HepG2 (cell line): ENCODE results near the gene C2CD2. TPM values are rescaled to one million over a fixed set of nuclear protein-coding genes. Genes with fewer than 3 reads are reported as not detected.

Source experiments
- AHR ChIP-seq: IDR thresholded peaks from 2 replicates; pipeline ENCODE4 v1.6.1; 2018; ENCODE audit warnings: missing genetic modification reagents, missing compliant biosample characterization
- ATF3 ChIP-seq: sonication (generic); formaldehyde crosslinking; IDR thresholded peaks from 2 replicates; pipeline ENCODE4 v1.4.0; 2020; ENCODE audit warnings: missing genetic modification reagents
- BCLAF1 ChIP-seq: fragments of 450-650 bp; IDR thresholded peaks from 2 replicates; pipeline ENCODE4 v1.6.1; 2017; ENCODE audit warnings: mild to moderate bottlenecking
- CSRNP1 ChIP-seq: sonication (generic); formaldehyde crosslinking; IDR thresholded peaks from 2 replicates; pipeline ENCODE4 v1.8.1; 2023; ENCODE audit warnings: mild to moderate bottlenecking, missing genetic modification reagents
- DNMT3B ChIP-seq: conservative IDR thresholded peaks from 2 replicates; pipeline ENCODE4 v1.6.1; 2016; ENCODE audit warnings: missing biosample characterization, control low read depth
- FOSL2 ChIP-seq: sonication (generic); formaldehyde crosslinking; IDR thresholded peaks from 2 replicates; pipeline ENCODE4 v1.4.0; 2020; ENCODE audit warnings: missing genetic modification reagents
- GATAD2A ChIP-seq: IDR thresholded peaks from 2 replicates; pipeline ENCODE4 v1.6.1; 2016
- HNF4A ChIP-seq: sonication (generic); formaldehyde crosslinking; IDR thresholded peaks from 2 replicates; pipeline ENCODE4 v1.4.0; 2020; ENCODE audit warnings: missing genetic modification reagents
- JDP2 ChIP-seq: sonication (generic); formaldehyde crosslinking; IDR thresholded peaks from 2 replicates; pipeline ENCODE4 v1.8.1; 2022; ENCODE audit warnings: missing genetic modification reagents, borderline replicate concordance
- PBX3 ChIP-seq: sonication (generic); formaldehyde crosslinking; IDR thresholded peaks from 2 replicates; pipeline ENCODE4 v1.8.1; 2023; ENCODE audit warnings: missing genetic modification reagents, inconsistent platforms, borderline replicate concordance
- PRDM15 ChIP-seq: sonication (generic); formaldehyde crosslinking; IDR thresholded peaks from 2 replicates; pipeline ENCODE4 v1.4.0; 2020; ENCODE audit warnings: missing genetic modification reagents
- SOX13 ChIP-seq, 3 experiments: fragments of 450-650 bp in 1 of 3; sonication (generic) in 1 of 3; formaldehyde crosslinking in 1 of 3; IDR thresholded peaks in 2 of 3; conservative IDR thresholded peaks in 1 of 3; 2 replicates each; pipeline versions ENCODE4 v1.5.0 to v1.6.1; 2016 to 2020; ENCODE audit warnings: antibody characterized with exemption in 1 of 3, mild to moderate bottlenecking in 1 of 3, missing compliant biosample characterization in 1 of 3, missing genetic modification reagents in 1 of 3, moderate library complexity in 1 of 3
- SPEN ChIP-seq: sonication (generic); formaldehyde crosslinking; IDR thresholded peaks from 2 replicates; pipeline ENCODE4 v1.5.1; 2020; ENCODE audit warnings: low read depth, mild to moderate bottlenecking, missing genetic modification reagents
- STAG1 ChIP-seq: sonication (generic); formaldehyde crosslinking; IDR thresholded peaks from 2 replicates; pipeline ENCODE4 v1.4.0; 2020; ENCODE audit warnings: missing genetic modification reagents
- THAP11 ChIP-seq: IDR thresholded peaks from 2 replicates; pipeline ENCODE4 v1.6.1; 2016; ENCODE audit warnings: missing biosample characterization, missing genetic modification reagents
- WIZ ChIP-seq: sonication (generic); formaldehyde crosslinking; IDR thresholded peaks from 2 replicates; pipeline ENCODE4 v1.5.1; 2020; ENCODE audit warnings: mild to moderate bottlenecking, missing genetic modification reagents
- ZMAT3 ChIP-seq: sonication (generic); formaldehyde crosslinking; conservative IDR thresholded peaks from 2 replicates; pipeline ENCODE4 v1.7.0; 2021; ENCODE audit warnings: missing genetic modification reagents
- ZNF446 ChIP-seq: sonication (generic); formaldehyde crosslinking; IDR thresholded peaks from 2 replicates; pipeline ENCODE4 v1.5.0; 2020; ENCODE audit warnings: mild to moderate bottlenecking, missing genetic modification reagents
- ZNF468 ChIP-seq: sonication (generic); formaldehyde crosslinking; IDR thresholded peaks from 2 replicates; pipeline ENCODE4 v1.8.0; 2022; ENCODE audit warnings: mild to moderate bottlenecking, moderate library complexity, missing genetic modification reagents
- ZNF7 ChIP-seq: IDR thresholded peaks from 2 replicates; pipeline ENCODE4 v1.6.1; 2016; ENCODE audit warnings: missing biosample characterization, missing genetic modification reagents
- polyA plus RNA-seq, 8 experiments: library from polyadenylated mRNA; depleted of rRNA in 3 of 8; stranded (reverse) in 7 of 8; unstranded in 1 of 8; fragments of >200 nt; fragmentation: Illumina TruSeq in 4 of 8; extraction: Trizol in 4 of 8; gene quantifications; 2 replicates each; pipeline versions ENCODE4 v1.2.1 to v1.2.3, GENCODE V29; 2011 to 2016; ENCODE audit warnings: low read depth in 4 of 8, missing spikeins in 1 of 8, mixed read lengths in 1 of 8; ENCODE audit not compliant: insufficient read depth in 1 of 8
- total RNA-seq, 5 experiments: library from RNA; depleted of rRNA; stranded (reverse); fragments of >200 nt; fragmentation: Illumina TruSeq; extraction: Trizol; gene quantifications; 2 replicates each; pipeline ENCODE4 v1.2.3, GENCODE V29; 2016; ENCODE audit warnings: low read depth in 1 of 5

The C2CD2 gene
- total and polyA plus RNA-seq, 2 of the 13 experiments (the other 11 are each of a cell fraction or from before 2014, with no cell fraction given): 12.5 to 19.7 TPM

GRCh38 chr21:41957991-41958766 is 4.4 kb upstream of the C2CD2 start (continued):
- TF ChIP-seq FOSL2 (CRISPR knock-in tag): peak; percentile 84
- TF ChIP-seq JDP2: no peak
- no peak for TF ChIP-seq ZMAT3
- no peak for TF ChIP-seq PBX3 (CRISPR knock-in tag)
- TF ChIP-seq AHR (CRISPR knock-in tag): no peak
- no peak for TF ChIP-seq DNMT3B
- TF ChIP-seq ZNF468 (CRISPR knock-in tag): no peak
- TF ChIP-seq CSRNP1 (CRISPR knock-in tag): no peak; the same call in 1 of the 2 replicates
- TF ChIP-seq THAP11 (CRISPR knock-in tag): peak; percentile 69
- TF ChIP-seq PRDM15: no peak
- TF ChIP-seq ZNF446 (CRISPR knock-in tag): no peak
- no peak for TF ChIP-seq SOX13 (IDR thresholded peaks at IDR 0.05)
- no peak; a peak in 1 of 4 replicates for TF ChIP-seq SOX13 (CRISPR knock-in tag; conservative IDR thresholded peaks at IDR 0.05 in 1 of 2, IDR thresholded peaks at IDR 0.05 in 1 of 2)
- no peak for TF ChIP-seq BCLAF1
- peak; percentile 64 for TF ChIP-seq GATAD2A
- TF ChIP-seq ATF3 (CRISPR knock-in tag): no peak
- TF ChIP-seq SPEN (CRISPR knock-in tag): no peak
- peak; percentile 91 for TF ChIP-seq HNF4A (CRISPR knock-in tag)
- TF ChIP-seq STAG1: peak; percentile 68
- no peak for TF ChIP-seq ZNF7 (CRISPR knock-in tag)
- TF ChIP-seq WIZ (CRISPR knock-in tag): no peak
